Activated naive CD4-positive, alpha-beta T cell treated with anti-CD3 and anti-CD28 coated beads for 36 hours (primary cell): Measurements from ENCODE around the gene PDIA5. TPM values are rescaled to one million over a fixed set of nuclear protein-coding genes. Genes with fewer than 3 reads are reported as not detected.

Experiments
- CTCF ChIA-PET: fragments of 350-600 bp; sonication (Branson Sonifier 250); formaldehyde crosslinking; loops from one replicate; lab custom pipeline; 2021; ENCODE audit warnings: antibody characterized with exemption; lab: Charles Lee
- DNase-seq: peaks from one replicate; pipeline ENCODE4 v3.0.0-alpha.2; 2020
- H3K27ac Mint-ChIP-seq: one replicate; pipeline ENCODE4 v1.8.0; 2021; ENCODE audit warnings: mild to moderate bottlenecking, mixed read lengths
- H3K27me3 Mint-ChIP-seq: one replicate; pipeline ENCODE4 v1.8.0; 2021; ENCODE audit warnings: low read depth, mixed read lengths
- H3K36me3 Mint-ChIP-seq: one replicate; pipeline ENCODE4 v1.8.0; 2021; ENCODE audit warnings: low read depth, mixed read lengths
- H3K4me1 Mint-ChIP-seq: one replicate; pipeline ENCODE4 v1.8.0; 2021; ENCODE audit warnings: low read depth, mixed read lengths
- H3K4me3 Mint-ChIP-seq: one replicate; pipeline ENCODE4 v1.8.0; 2021; ENCODE audit warnings: mild to moderate bottlenecking, moderate library complexity, mixed read lengths
- H3K9me3 Mint-ChIP-seq: one replicate; pipeline ENCODE4 v1.8.0; 2021; ENCODE audit warnings: mixed read lengths
- intact Hi-C: fragments of 100-400 bp; cut with micrococcal nuclease; formaldehyde crosslinking; loops from one replicate; pipeline ENCODE4 v1.15.1; 2023
- total RNA-seq, 2 experiments: library from RNA; stranded (reverse); gene quantifications; one replicate each; pipeline ENCODE4 v1.2.3, GENCODE V29; 2021

The PDIA5 gene
- total RNA-seq, 2 experiments from 2014 or later = 20.7 to 21.2 TPM

- Mint-ChIP-seq H3K27me3 (no peaks in the 10 kb centered on the region), H3K4me1 (peaks cover 24% of the 10 kb centered on the region), H3K4me3 (no peak overlapping the region), H3K27ac (no peak overlapping the region), H3K36me3 (peaks cover 4% of the 10 kb centered on the region), H3K9me3 (no peaks in the 10 kb centered on the region)
- CTCF ChIA-PET = interaction anchor here (0.5 kb wide), 1 partner anchor 36 kb away, joined by 3 read pairs; no protein-coding TSS in a partner anchor
- intact Hi-C loops = no loop called here
- DNase-seq = no peak
Measured at GRCh38 chr3:123076112-123076495, 9.3 kb downstream of the PDIA5 start.

GRCh38 chr3:123076496-123077418 is 9.9 kb downstream of the PDIA5 start:
- Mint-ChIP-seq H3K27ac (no peak overlapping the region), H3K36me3 (peaks cover 7% of the 10 kb centered on the region), H3K9me3 (no peaks in the 10 kb centered on the region), H3K4me1 (peaks cover 23% of the 10 kb centered on the region), H3K4me3 (no peak overlapping the region), H3K27me3 (no peaks in the 10 kb centered on the region)
- CTCF ChIA-PET = interaction anchor here (0.5 to 1.4 kb wide), 2 partner anchors 37 to 50 kb away, joined by 3 read pairs; no protein-coding TSS in a partner anchor
- DNase-seq = no peak
- intact Hi-C loops = no loop called here

GRCh38 chr3:123078101-123078500 is 11.3 kb downstream of the PDIA5 start:
- Mint-ChIP-seq H3K4me1 (peaks cover 26% of the 10 kb centered on the region), H3K27me3 (no peaks in the 10 kb centered on the region), H3K4me3 (no peak overlapping the region), H3K9me3 (no peaks in the 10 kb centered on the region), H3K36me3 (peaks cover 5% of the 10 kb centered on the region), H3K27ac (no peak overlapping the region)
- CTCF ChIA-PET = interaction anchor here (0.7 kb wide), 1 partner anchor 412 kb away, joined by 4 read pairs; no protein-coding TSS in a partner anchor
- intact Hi-C loops = no loop called here
- no peak for DNase-seq

GRCh38 chr3:123080864-123081562 is 14.2 kb downstream of the PDIA5 start:
- Mint-ChIP-seq H3K27ac (no peak overlapping the region), H3K27me3 (no peaks in the 10 kb centered on the region), H3K36me3 (peaks cover 5% of the 10 kb centered on the region), H3K9me3 (no peaks in the 10 kb centered on the region), H3K4me3 (no peak overlapping the region), H3K4me1 (peaks cover 31% of the 10 kb centered on the region)
- intact Hi-C loops = no loop called here
- CTCF ChIA-PET = interaction anchor here (1.2 kb wide), 1 partner anchor 10 kb away, joined by 3 read pairs; no protein-coding TSS in a partner anchor
- DNase-seq = no peak

- intact Hi-C loops = no loop called here
- no peaks in the 10 kb centered on the region for H3K9me3 Mint-ChIP-seq
- peaks cover 24% of the 10 kb centered on the region for H3K4me1 Mint-ChIP-seq
- DNase-seq = no peak
- H3K4me3 Mint-ChIP-seq = no peak overlapping the region
- H3K27ac Mint-ChIP-seq = no peak overlapping the region
- CTCF ChIA-PET = interaction anchor here (1.2 kb wide), 1 partner anchor 9 kb away, joined by 3 read pairs; no protein-coding TSS in a partner anchor
- H3K36me3 Mint-ChIP-seq = peaks cover 5% of the 10 kb centered on the region
- no peaks in the 10 kb centered on the region for H3K27me3 Mint-ChIP-seq
Measured at GRCh38 chr3:123081718-123082369, 15.0 kb downstream of the PDIA5 start.

- DNase-seq = no peak
- H3K27me3 Mint-ChIP-seq = no peaks in the 10 kb centered on the region
- CTCF ChIA-PET = no interaction called here
- intact Hi-C loops = no loop called here
- H3K4me3 Mint-ChIP-seq = no peak overlapping the region
- H3K36me3 Mint-ChIP-seq = peaks cover 5% of the 10 kb centered on the region
- no peaks in the 10 kb centered on the region for H3K9me3 Mint-ChIP-seq
- H3K27ac Mint-ChIP-seq = no peak overlapping the region
- peaks cover 24% of the 10 kb centered on the region for H3K4me1 Mint-ChIP-seq
Measured at GRCh38 chr3:123082370-123083065, 15.7 kb downstream of the PDIA5 start.

- intact Hi-C loops = no loop called here
- Mint-ChIP-seq H3K4me1 (peaks cover 23% of the 10 kb centered on the region), H3K27ac (no peak overlapping the region), H3K27me3 (no peaks in the 10 kb centered on the region), H3K36me3 (peaks cover 4% of the 10 kb centered on the region), H3K9me3 (no peaks in the 10 kb centered on the region), H3K4me3 (no peak overlapping the region)
- no peak for DNase-seq
- CTCF ChIA-PET = no interaction called here
Measured at GRCh38 chr3:123083383-123084124, 16.7 kb downstream of the PDIA5 start.

- Mint-ChIP-seq H3K36me3 (peaks cover 4% of the 10 kb centered on the region), H3K27ac (no peak overlapping the region), H3K9me3 (no peaks in the 10 kb centered on the region), H3K27me3 (no peaks in the 10 kb centered on the region), H3K4me3 (no peak overlapping the region), H3K4me1 (peaks cover 20% of the 10 kb centered on the region)
- CTCF ChIA-PET = no interaction called here
- DNase-seq = no peak
- intact Hi-C loops = no loop called here
Measured at GRCh38 chr3:123084192-123084591, 17.4 kb downstream of the PDIA5 start.

GRCh38 chr3:123084738-123085237 is 18.0 kb downstream of the PDIA5 start:
- Mint-ChIP-seq H3K27ac (no peak overlapping the region), H3K4me3 (no peak overlapping the region), H3K36me3 (peaks cover 6% of the 10 kb centered on the region), H3K27me3 (no peaks in the 10 kb centered on the region), H3K9me3 (no peaks in the 10 kb centered on the region), H3K4me1 (peaks cover 22% of the 10 kb centered on the region)
- intact Hi-C loops = no loop called here
- CTCF ChIA-PET = no interaction called here
- DNase-seq = no peak

- H3K4me3 Mint-ChIP-seq = no peak overlapping the region
- no peaks in the 10 kb centered on the region for H3K9me3 Mint-ChIP-seq
- CTCF ChIA-PET = no interaction called here
- intact Hi-C loops = no loop called here
- DNase-seq = no peak
- H3K4me1 Mint-ChIP-seq = peaks cover 28% of the 10 kb centered on the region
- H3K36me3 Mint-ChIP-seq = peaks cover 7% of the 10 kb centered on the region
- H3K27ac Mint-ChIP-seq = no peak overlapping the region
- H3K27me3 Mint-ChIP-seq = no peaks in the 10 kb centered on the region
Measured at GRCh38 chr3:123085293-123085931, 18.6 kb downstream of the PDIA5 start.
